ENCODE data around the gene CCL4L2.
"Not testable (repeated sequence)": the region's sequence is repeated elsewhere in the genome, so short reads cannot be mapped to it uniquely, and the experiment has no call there.

CCL4L2 gene

GRCh38 chr17:36210439-36211211, at the start of gene CCL4L2:
CCL4L2 (plus strand) TSS chr17:36211063.
- DNase-seq (ENCODE audit: low spot score), result not testable (repeated sequence)

GRCh38 chr17:36168836-36169235, 42.0 kb upstream of the CCL4L2 start:
- DNase-seq (ENCODE audit: low spot score), result not testable (repeated sequence)

DNA sequence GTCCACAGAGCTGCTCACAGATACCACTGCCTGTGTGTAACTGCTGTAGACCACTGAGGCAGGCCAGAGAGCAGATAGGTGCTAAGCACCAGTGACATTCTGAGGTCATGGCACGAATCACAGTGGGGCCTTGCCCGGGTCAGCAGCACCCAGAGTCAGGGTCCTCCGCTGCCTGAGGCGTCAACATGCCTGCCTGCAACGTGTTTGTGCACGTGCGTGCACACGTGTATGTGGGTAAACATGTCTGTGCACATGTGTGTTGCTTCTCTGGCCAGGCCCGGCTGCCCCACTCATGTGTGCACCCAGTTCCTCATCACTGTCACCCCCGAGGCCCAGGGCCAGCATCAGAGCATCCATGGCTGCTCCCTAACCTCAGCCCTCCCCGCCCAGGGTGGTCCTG, 34.3 kb upstream of the CCL4L2 start, which contains the start of gene TBC1D3B:
TSS of gene TBC1D3B (minus strand) at position 101 of the 400 bp plus-strand sequence. CDS start 1,586 bp downstream, outside the sequence.
- DNase-seq (ENCODE audit: low spot score), result not testable (repeated sequence)

DNA sequence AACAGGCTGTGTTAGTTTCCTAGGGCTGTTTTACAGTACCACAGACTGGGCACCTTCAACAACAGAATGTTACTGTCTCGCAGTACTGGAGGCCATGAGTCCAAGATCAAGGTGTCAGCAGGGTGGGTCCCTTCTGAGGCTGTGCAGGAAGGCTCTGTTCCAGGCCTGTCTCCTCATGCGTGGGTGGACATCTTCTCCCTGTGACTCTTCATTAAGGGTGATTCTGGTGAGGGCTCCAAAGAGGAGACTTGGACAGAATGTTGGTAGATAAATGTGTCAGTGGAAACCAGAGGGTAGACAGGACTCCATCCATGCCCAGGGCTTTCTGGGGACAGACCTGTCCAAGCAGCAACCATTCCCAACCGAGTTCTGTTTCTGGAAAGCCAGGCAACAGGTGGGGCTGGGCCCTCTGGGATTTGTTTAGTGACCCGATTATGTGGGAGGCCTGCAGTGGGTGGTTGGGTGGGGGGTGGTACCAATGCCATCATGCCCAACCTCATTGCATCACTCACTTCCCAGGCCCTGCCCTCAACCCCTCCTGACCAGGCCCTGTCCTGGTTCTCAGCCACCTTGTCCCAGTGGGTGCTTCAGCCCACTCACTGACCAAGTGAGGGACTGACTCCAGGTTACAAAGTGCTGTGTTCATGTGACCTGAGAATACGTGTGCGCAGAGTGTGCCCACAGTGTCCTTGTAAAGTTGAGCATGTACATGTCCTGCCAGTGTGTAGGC, 29.3 kb upstream of the CCL4L2 start:
- not testable (repeated sequence) for DNase-seq (ENCODE audit: low spot score)

- DNase-seq (ENCODE audit: low spot score), result no peak
These were observed 28.5 kb upstream of the CCL4L2 start for GRCh38 chr17:36182176-36183000.

DNA sequence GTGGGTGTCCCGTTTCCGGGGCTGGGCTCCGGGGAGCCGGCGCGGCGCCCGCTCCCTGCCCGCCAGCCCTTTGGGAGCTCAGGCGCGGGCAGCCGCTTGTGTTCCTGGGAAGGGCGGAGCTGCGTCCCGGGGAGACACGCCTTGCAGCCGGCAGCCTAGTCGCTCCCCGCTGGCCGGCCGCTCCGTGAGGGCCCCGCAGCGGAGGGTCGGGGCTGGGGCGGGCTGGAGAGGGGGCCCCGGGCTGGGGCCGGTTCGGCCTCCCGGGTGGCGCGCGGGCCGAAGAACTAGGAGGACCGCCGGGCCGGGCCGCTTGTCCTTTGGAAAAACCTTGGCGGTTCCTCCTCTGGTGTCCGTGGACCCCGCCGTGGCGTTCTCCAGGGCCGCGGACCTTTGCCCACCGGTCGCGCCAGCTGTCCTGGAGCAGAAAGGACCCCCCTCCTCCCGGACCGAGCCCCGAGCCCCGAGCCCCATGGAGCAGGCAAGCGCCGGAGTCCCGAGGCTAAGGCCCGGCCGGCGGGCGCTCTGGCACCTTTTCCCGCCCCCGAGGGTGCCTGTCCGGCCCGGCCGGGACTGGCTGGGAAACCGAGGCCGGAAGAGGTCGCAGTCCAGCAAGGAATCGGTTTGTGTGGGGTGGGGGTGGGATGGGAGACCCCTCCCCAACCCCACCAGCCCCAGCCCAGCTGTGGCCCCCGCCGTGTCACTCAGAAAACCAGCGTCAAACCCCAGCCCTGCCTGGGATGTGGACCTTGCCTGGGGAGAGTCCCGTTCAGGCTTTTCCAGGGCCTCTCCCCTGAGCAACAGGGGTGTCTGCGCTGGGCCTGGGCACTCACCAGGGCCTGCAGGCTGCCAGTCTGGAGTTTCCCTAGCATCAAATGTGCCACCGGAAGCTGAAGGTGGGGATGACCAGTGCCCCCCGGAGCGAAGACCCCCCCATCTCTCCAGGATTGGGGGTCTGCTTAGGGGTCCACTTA, 27.6 kb upstream of the CCL4L2 start:
- peak; percentile 35 for DNase-seq (ENCODE audit: low spot score)

DNA sequence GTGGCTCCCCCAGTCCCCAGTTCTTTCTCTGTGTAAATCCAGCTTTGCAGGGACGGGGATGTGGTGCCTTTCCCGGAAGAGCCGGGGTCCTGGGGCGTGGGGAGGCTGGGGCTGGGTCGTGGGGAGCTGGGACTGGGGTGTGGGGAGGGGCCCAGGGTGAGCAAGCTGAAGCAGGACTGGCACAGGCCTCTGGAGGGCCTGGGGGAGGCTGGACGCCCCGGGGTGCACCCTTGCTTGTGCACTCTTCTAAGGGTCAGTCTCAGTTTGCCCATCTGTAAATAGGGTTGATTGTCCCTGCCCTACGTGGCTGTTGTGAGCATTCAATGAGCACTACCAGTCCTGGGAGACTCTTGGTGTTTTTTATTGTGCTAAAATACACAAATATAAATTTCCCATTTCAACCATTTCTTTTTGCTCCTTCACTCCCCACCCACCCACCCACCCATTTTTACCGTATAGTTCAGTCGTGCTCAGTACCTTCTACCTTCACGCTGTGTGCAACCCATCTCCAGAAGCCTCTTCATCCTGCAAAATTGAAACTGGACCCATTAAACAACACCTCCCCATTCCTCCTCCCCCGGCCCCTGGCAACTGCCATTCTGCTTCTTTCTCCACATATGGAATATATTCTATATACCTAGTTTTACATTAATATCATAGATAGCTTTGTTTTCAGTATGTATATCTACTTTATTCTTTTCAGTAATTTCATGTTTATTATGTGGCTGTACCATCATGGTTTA, 26.7 kb upstream of the CCL4L2 start:
- DNase-seq (ENCODE audit: low spot score), result no peak

GRCh38 chr17:36185416-36185815, 25.4 kb upstream of the CCL4L2 start:
- no peak for DNase-seq (ENCODE audit: low spot score)

- not testable (repeated sequence) for DNase-seq (ENCODE audit: low spot score)
These were observed 23.8 kb upstream of the CCL4L2 start for GRCh38 chr17:36186810-36187763.

DNA sequence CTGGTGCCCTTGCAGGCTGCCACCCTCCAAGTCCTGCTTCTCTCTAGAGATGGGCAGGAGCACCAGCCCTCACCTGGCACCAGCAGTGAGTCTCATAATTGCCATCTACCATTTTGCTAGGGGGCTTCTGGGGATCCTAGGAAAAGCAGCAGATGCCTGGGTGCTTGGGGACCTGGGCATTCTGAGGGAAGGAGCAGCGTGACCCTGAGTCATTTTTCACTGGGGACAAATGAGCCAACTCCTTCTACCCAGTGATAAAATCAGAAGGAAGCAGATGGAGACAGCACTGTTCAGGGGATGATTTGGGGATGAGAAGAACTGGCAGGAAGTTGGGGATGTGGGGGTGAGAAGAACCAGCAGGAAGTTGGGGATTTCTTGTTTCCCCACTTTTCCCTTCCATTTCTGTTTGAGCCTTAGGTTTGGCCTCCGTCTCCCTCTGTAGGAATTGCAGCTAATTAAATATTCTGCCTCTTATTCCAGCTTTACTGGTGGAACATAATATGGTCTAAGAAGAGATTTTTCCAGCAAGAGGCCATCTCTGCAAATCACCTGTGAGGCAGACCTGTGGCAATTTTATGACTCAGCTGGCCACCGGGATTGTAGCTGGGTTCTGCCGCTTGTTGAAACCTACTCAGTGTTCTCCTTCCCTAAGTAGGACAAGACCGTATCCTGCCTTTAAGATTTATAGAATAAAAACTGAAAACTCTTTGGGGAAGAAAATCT, 22.8 kb upstream of the CCL4L2 start:
- DNase-seq (ENCODE audit: low spot score), result not testable (repeated sequence)

GRCh38 chr17:36188891-36189306, 22.0 kb upstream of the CCL4L2 start:
- DNase-seq (ENCODE audit: low spot score), result no peak

- DNase-seq (ENCODE audit: low spot score), result not testable (repeated sequence)
These were observed 20.9 kb upstream of the CCL4L2 start for GRCh38 chr17:36189993-36190392.

DNA sequence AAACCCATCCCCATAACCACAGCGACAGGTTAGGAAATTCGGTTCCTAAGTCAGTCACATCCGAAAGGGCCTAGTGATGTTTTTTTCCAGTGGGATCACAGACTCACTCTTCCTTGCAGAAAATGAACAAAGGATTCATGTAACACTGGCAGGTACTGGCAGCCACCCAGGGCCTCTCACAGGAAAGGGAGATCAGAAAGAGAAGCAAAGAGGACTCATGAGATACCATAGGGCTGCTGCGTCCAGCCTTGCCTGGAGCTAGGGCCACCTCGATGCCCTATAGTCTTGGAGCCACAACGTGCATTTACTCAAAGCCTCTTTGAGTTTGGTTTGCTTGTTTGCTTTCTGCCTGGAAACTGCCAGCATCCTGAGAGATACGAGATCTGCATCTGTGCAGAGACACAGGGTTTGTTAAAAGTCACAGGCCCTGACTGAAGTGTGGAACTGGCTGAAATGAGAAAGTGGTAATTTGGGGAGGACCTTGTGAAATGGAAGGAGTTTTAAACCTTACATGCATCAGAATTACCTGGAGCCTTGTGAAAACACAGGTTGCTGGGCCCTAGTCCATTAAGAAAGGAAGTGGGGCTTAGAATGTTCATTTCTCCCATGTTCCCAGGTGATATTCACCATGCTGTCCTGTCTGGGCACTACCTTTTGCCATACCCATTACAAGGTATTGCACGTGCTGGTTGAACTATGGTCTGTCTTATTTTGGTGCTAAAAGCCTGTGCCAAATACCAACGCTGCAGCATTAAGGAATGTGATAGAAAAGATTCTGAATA, 20.1 kb upstream of the CCL4L2 start:
- DNase-seq (ENCODE audit: low spot score), result not testable (repeated sequence)

DNA sequence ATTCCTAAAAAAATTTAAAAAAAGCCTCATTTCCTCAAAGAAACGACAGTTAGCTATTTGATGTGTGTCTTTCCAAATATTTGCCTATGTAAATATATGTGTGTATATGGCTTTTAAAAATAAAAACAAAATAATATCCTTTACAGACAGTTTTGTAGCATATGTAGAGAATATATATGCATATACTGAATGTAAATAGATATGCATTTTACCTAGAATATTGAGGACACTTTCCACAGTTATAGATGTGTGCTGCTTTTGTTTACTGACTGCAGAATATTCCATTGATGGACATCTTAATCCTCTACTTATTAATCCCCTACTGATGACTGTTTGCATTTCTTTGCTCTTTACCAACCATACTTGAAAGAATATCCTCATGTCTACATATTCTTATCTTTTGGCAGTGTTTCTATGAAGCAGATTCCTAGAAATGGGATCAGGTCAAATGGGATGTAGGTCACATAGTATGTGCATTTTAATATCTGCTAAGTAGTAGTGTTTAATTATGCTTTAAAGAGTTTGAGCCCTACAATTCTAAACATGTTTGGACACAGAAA, 17.6 kb upstream of the CCL4L2 start:
- no peak for DNase-seq (ENCODE audit: low spot score)

DNA sequence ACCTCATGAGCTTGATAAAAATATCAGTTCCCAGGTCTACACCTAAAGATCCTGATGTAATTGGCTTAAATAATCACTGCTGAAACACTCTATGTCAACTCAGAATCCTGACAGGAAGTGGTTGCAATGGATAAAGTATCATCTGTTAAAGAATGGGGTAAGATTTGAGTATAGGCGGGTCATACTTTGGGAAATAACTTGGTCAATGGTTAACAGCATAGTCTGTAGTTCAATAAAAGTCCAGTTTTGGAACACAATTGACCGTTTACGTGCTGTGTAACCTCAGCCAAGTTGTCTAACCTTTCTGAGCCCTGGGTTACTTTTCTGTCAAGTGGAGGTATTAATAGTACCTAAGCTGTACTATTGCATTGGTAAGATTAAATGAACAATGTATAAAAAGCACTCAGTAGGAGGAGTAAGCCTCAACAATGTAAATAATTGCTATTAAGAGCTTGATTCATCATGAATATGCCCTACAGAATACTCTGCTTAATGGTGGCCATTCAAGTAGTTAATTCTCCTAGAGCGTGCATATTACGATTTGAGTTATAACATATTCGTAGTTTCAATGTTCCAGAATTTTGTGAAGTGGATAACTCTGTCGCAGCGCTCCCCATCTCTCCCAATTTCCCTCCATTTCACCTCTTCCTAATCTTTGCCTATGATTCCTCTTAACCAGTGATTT, 16.6 kb upstream of the CCL4L2 start:
- not testable (repeated sequence) for DNase-seq (ENCODE audit: low spot score)

- not testable (repeated sequence) for DNase-seq (ENCODE audit: low spot score)
These were observed 15.9 kb upstream of the CCL4L2 start for GRCh38 chr17:36194832-36195433.
